ENCODE measurements around the gene DDX20.

DNA sequence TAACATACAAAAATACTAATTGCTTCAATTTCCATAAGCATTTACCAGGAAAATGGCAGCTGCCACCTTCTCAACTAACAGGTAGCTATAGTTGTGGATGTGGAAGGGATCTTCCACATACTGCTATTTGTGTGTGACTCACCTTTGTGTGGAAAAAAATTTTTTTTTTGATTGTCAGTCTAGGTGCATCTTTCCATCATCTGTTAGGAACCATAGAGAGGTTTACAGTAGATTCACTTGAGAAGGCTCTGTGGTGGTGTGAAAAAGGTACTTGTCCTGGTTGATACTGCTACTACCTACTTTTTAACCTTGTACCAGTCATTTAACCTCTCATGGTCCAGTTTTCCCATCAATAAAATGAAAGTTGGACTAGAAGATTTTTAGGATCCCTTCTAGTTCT lies 12.9 kb downstream of the DDX20 start:
- no peak for TF ChIP-seq EZH2 (IDR thresholded peaks at IDR 0.05; ENCODE audit: borderline replicate concordance, low read depth, low read length, severe bottlenecking)
- TF ChIP-seq, protein P1, sequence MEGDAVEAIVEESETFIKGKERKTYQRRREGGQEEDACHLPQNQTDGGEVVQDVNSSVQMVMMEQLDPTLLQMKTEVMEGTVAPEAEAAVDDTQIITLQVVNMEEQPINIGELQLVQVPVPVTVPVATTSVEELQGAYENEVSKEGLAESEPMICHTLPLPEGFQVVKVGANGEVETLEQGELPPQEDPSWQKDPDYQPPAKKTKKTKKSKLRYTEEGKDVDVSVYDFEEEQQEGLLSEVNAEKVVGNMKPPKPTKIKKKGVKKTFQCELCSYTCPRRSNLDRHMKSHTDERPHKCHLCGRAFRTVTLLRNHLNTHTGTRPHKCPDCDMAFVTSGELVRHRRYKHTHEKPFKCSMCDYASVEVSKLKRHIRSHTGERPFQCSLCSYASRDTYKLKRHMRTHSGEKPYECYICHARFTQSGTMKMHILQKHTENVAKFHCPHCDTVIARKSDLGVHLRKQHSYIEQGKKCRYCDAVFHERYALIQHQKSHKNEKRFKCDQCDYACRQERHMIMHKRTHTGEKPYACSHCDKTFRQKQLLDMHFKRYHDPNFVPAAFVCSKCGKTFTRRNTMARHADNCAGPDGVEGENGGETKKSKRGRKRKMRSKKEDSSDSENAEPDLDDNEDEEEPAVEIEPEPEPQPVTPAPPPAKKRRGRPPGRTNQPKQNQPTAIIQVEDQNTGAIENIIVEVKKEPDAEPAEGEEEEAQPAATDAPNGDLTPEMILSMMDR (IDR thresholded peaks at IDR 0.05; ENCODE audit: extremely low read depth in 1 of 2, insufficient read depth in 1 of 2, low read depth in 1 of 2, low read length in 2 of 2) = no peak

All from endothelial cell of umbilical vein (primary cell).